Transverse colon (tissue), 4 donors: Measurements from ENCODE around the gene SPTBN2. TPM values are rescaled to one million over a fixed set of nuclear protein-coding genes. Genes with fewer than 3 reads are reported as not detected.

Source experiments
- DNase-seq: peaks from one replicate; pipeline ENCODE4 v3.0.0-alpha.2; 2019
- H3K27ac ChIP-seq, 4 donors: fragments of 200-600 bp; sonication (generic); 2 replicates each; pipeline ENCODE4 v1.5.1; 2016 to 2018; ENCODE audit warnings: inconsistent platforms in 4 of 4
- H3K27me3 ChIP-seq: fragments of 200-600 bp; sonication (generic); 2 replicates; pipeline ENCODE4 v1.5.1; 2017; ENCODE audit warnings: inconsistent platforms
- H3K36me3 ChIP-seq, 4 donors: fragments of 200-600 bp; sonication (generic); 2 replicates each; pipeline ENCODE4 v1.5.1; 2017 to 2019; ENCODE audit warnings: inconsistent platforms in 4 of 4
- H3K4me1 ChIP-seq, 4 donors: fragments of 200-600 bp; sonication (generic); 2 replicates each; pipeline ENCODE4 v1.5.1; 2017 to 2020; ENCODE audit warnings: inconsistent platforms in 4 of 4
- H3K4me3 ChIP-seq, 4 donors: fragments of 200-600 bp; sonication (generic); 1 replicate in 1 of 4; 2 replicates in 3 of 4; pipeline versions ENCODE4 v1.5.1 to v1.6.1; 2017 to 2019; ENCODE audit warnings: inconsistent platforms in 4 of 4
- H3K9me3 ChIP-seq, 2 donors: fragments of 200-600 bp; sonication (generic); 2 replicates each; pipeline ENCODE4 v1.5.1; 2017 to 2019; ENCODE audit warnings: inconsistent platforms in 2 of 2
- EP300 ChIP-seq: sonication (generic); formaldehyde crosslinking; IDR thresholded peaks from one replicate; pipeline ENCODE4 v1.6.1; 2017; ENCODE audit warnings: antibody characterized with exemption, low read depth
- POLR2A ChIP-seq: fragments of 450-650 bp; IDR thresholded peaks from one replicate; pipeline ENCODE4 v1.6.1; 2016; ENCODE audit warnings: antibody characterized with exemption, mild to moderate bottlenecking, moderate library complexity
- POLR2AphosphoS5 ChIP-seq, 3 donors: sonication (generic); formaldehyde crosslinking; IDR thresholded peaks; one replicate each; pipeline ENCODE4 v1.6.1; 2016; ENCODE audit warnings: antibody characterized with exemption in 3 of 3
- WGBS, 2 donors: methylation state at CpG; one replicate each; pipeline ENCODE4 v1.1.5; 2018; ENCODE audit warnings: low coverage in 1 of 2; 5-methylcytosine and 5-hydroxymethylcytosine counted together
- in situ Hi-C, 4 donors: fragments of 200-750 bp; cut with MboI; loops; one replicate each; pipeline versions ENCODE4 v1.15.0 to v1.15.1; 2017; ENCODE audit warnings: low sequenced_read_pairs in 3 of 4, low pct_ligation_motif_present in 1 of 4, low pct_unique_long_range_greater_than_20kb in 1 of 4
- intact Hi-C: fragments of 100-400 bp; cut with DNase I; formaldehyde crosslinking; loops from one replicate; pipeline ENCODE4 v1.15.1; 2023; ENCODE audit warnings: low total_unique reads
- total RNA-seq, 4 donors: library from RNA; depleted of rRNA; stranded (reverse); fragments of >200 nt; gene quantifications; one replicate each; pipeline ENCODE4 v1.1.0, GENCODE V29; 2016
- TF ChIP-seq, protein P1 (sequence below), 5 experiments: fragments of 200-600 bp in 3 of 5; fragments of 450-650 bp in 2 of 5; sonication (generic) in 3 of 5; IDR thresholded peaks; 1 replicate in 2 of 5; 2 replicates in 3 of 5; pipeline ENCODE4 v1.5.1; 2016 to 2017; ENCODE audit warnings: antibody characterized with exemption in 5 of 5, inconsistent platforms in 3 of 5, mild to moderate bottlenecking in 2 of 5, moderate library complexity in 1 of 5

Gene SPTBN2
- total RNA-seq, 4 donors from 2014 or later: 0.75 to 2.2 (median 1.6) TPM

DNA sequence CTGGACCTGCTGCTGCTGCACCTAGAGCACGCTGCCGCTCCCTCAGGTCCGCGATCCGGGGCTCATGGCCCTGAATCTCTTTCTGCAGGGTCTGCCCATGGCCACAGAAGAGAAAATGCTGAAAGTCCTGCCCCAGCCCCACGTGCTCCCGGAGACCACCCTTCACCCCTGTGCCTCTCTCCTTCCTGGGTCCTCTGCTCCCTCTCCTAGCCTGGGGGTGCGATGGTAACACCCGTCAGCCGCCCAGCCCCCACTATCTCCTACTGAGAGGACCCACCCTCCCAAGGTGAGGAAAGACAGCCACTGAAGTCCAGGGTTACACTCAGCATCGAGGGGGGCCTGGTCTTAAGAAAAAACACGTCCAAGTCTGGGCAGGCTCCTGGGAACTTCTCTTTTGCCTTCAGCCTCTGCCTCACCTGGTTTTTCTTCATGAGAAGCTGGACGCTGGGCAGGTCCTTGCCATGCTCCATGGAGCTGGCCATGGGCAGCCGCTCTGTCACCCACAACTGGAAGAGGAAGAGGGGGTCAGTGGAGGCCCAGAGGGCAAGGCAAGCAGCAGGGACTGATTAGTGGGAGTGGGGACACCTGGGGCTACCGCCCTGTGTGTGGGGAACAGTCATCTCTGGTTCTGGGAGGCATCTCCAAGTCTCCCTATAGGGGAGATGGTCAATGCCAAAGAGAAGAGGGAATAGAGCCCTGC, 35.5 kb downstream of the SPTBN2 start:
- 87% methylated on average over 15 of the region's 15 CpGs; no CpG with 5 or more reads in 1 of the 2 donors for WGBS, 2 donors
- in situ Hi-C loops (loop anchor here in 3 of 4 donors (5.0 to 10.0 kb wide), 2 partner anchors 139 to 141 kb away; no protein-coding TSS in a partner anchor), intact Hi-C loops (no loop called here)
- Histone ChIP-seq H3K4me3 (no peak overlapping the region), H3K27me3 (no peaks in the 10 kb centered on the region), H3K4me1 (peaks cover 0 to 3% (median 0%) of the 10 kb centered on the region in 4 donors), H3K27ac (no peak overlapping the region), H3K36me3 (no peaks in the 10 kb centered on the region), H3K9me3 (no peaks in the 10 kb centered on the region)
- TF ChIP-seq POLR2A (no peak), EP300 (no peak), POLR2AphosphoS5 (IDR thresholded peaks at IDR 0.05) (no peak)
- TF ChIP-seq, protein P1, sequence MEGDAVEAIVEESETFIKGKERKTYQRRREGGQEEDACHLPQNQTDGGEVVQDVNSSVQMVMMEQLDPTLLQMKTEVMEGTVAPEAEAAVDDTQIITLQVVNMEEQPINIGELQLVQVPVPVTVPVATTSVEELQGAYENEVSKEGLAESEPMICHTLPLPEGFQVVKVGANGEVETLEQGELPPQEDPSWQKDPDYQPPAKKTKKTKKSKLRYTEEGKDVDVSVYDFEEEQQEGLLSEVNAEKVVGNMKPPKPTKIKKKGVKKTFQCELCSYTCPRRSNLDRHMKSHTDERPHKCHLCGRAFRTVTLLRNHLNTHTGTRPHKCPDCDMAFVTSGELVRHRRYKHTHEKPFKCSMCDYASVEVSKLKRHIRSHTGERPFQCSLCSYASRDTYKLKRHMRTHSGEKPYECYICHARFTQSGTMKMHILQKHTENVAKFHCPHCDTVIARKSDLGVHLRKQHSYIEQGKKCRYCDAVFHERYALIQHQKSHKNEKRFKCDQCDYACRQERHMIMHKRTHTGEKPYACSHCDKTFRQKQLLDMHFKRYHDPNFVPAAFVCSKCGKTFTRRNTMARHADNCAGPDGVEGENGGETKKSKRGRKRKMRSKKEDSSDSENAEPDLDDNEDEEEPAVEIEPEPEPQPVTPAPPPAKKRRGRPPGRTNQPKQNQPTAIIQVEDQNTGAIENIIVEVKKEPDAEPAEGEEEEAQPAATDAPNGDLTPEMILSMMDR (IDR thresholded peaks at IDR 0.05): no peak
- no peak for DNase-seq

DNA sequence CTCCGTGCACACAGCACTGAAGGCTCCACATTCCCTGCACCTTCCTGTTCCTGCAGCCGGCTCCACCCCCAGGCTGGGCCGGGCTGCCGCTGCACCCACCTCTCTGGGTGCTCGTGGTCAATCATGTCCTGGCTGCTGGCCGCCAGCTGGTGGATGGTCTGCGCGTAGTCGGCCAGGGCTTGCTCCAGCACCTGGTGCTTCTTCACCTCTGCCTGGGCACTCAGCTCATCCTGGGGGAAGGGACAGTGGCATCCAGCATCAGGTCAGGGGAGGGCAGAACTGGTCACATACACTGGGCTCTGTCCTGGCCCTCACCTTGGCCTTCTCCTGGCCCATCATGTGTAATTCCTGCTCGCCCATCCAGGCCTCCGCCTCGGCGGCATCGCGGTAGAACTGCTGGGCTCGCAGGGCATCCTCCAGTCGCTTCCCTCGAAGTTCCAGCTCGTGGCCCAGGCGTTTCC, 36.1 kb downstream of the SPTBN2 start:
- no peak overlapping the region for H3K27ac ChIP-seq
- DNase-seq: no peak
- whole genome bisulfite sequencing, 2 donors: 90% methylated on average over 20 of the region's 20 CpGs; no CpG with 5 or more reads in 1 of the 2 donors
- H3K9me3 ChIP-seq: no peaks in the 10 kb centered on the region
- H3K27me3 ChIP-seq: no peaks in the 10 kb centered on the region
- intact Hi-C loops: no loop called here
- peaks cover 0 to 3% (median 0%) of the 10 kb centered on the region in 4 donors for H3K4me1 ChIP-seq
- TF ChIP-seq EP300 (no peak), POLR2A (no peak), POLR2AphosphoS5 (IDR thresholded peaks at IDR 0.05) (no peak)
- TF ChIP-seq, protein P1 (IDR thresholded peaks at IDR 0.05): no peak
- H3K4me3 ChIP-seq: no peak overlapping the region
- no peaks in the 10 kb centered on the region for H3K36me3 ChIP-seq
- in situ Hi-C loops: loop anchor here in 3 of 4 donors (5.0 to 10.0 kb wide), 2 partner anchors 139 to 142 kb away; no protein-coding TSS in a partner anchor

DNA sequence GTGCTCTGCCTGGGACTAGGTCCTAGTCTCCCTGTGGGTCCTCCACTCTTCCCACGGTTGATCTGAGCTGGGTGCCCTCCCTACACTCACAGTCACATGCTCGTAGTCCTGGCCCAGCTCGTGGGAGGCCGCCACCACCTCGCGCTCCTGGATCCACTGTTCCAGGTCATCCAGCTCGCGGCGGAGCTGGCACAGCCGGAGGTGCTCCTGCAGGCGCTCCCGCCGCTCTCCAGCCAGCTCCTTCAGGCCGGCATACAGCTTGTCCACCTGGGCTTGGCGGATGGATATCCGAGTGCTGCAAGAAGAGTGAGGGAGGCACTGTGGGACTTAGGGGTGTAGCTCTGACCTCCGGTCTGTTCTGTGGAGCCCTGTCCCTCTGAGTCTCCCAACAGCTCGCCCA, 36.6 kb downstream of the SPTBN2 start:
- Histone ChIP-seq H3K4me3 (no peak overlapping the region), H3K27me3 (no peaks in the 10 kb centered on the region), H3K9me3 (no peaks in the 10 kb centered on the region), H3K36me3 (no peaks in the 10 kb centered on the region), H3K4me1 (peaks cover 0 to 3% (median 0%) of the 10 kb centered on the region in 4 donors), H3K27ac (no peak overlapping the region)
- in situ Hi-C loops (loop anchor here in 3 of 4 donors (5.0 to 10.0 kb wide), 2 partner anchors 140 to 142 kb away; no protein-coding TSS in a partner anchor), intact Hi-C loops (no loop called here)
- TF ChIP-seq POLR2A (no peak), EP300 (no peak), POLR2AphosphoS5 (IDR thresholded peaks at IDR 0.05) (no peak)
- TF ChIP-seq, protein P1 (IDR thresholded peaks at IDR 0.05): no peak
- WGBS, 2 donors: 92% methylated on average over 18 of the region's 18 CpGs; no CpG with 5 or more reads in 1 of the 2 donors
- DNase-seq: no peak

DNA sequence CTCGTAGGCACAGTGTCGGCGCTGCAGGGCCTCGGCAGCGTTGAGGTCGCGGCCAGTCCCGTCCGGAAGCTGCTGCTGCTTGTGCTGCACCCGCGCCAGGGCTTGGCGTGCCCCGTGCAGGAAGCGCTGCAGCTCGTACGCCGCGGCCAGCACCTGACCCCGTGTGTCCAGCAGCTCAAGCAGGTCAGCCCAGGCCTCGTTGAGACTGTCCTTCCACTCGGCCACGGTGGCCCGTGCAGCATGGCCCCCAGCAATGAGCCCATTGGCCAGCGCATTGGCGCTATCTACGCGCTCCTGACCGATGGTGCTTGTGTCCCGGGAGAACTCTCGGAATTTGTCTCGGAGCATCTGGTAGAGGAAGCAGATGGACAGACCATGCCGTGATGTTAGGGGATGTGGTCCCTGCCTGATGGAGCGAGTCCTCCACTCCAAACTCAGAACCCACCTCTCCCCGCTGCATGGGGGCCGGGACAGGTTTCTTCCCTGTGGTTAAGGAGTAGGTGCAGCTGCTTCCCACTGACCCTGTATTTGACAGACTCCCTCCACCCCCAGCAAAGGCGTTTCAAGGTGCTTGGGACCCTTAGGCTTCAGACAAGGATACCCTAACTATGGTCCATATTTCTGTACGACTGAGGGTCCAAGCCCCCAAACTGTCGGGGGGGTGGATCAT, 37.6 kb downstream of the SPTBN2 start:
- WGBS, 2 donors: 92 to 95% methylated on average over 10 to 37 of the region's 38 CpGs
- no peak for DNase-seq
- TF ChIP-seq, protein P1 (IDR thresholded peaks at IDR 0.05): no peak
- TF ChIP-seq EP300: no peak
- no peak for TF ChIP-seq POLR2AphosphoS5 (IDR thresholded peaks at IDR 0.05)
- TF ChIP-seq POLR2A: no peak
- peaks cover 0 to 3% (median 0%) of the 10 kb centered on the region in 4 donors for H3K4me1 ChIP-seq
- no peak overlapping the region for H3K27ac ChIP-seq
- in situ Hi-C loops: loop anchor here in 3 of 4 donors (5.0 to 10.0 kb wide), 2 partner anchors 141 to 143 kb away; no protein-coding TSS in a partner anchor
- no peaks in the 10 kb centered on the region for H3K9me3 ChIP-seq
- H3K36me3 ChIP-seq: no peaks in the 10 kb centered on the region
- intact Hi-C loops: no loop called here
- no peaks in the 10 kb centered on the region for H3K27me3 ChIP-seq
- H3K4me3 ChIP-seq: no peak overlapping the region
